ENCODE measurements around the gene LBP.

DNA sequence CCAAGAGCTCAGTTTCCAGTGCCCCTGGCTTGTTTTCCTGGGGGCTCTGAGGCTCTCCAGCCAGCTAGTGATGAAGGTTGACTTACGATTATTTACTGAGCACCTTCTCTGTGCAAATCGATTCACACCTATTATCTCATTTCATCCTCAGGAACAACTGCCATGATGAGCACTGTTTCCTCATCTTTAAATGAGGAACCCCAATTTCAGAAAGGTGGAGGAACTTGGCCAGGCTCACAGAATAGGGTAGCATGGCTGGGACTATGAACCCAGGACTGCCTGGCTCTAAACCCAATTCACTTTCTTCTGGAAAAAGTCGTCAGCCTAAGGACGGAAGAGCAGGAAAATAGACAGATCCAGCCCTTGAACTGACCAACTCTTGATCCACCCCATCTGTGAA is 45.8 kb upstream of the LBP start:
- TF ChIP-seq, protein P1, sequence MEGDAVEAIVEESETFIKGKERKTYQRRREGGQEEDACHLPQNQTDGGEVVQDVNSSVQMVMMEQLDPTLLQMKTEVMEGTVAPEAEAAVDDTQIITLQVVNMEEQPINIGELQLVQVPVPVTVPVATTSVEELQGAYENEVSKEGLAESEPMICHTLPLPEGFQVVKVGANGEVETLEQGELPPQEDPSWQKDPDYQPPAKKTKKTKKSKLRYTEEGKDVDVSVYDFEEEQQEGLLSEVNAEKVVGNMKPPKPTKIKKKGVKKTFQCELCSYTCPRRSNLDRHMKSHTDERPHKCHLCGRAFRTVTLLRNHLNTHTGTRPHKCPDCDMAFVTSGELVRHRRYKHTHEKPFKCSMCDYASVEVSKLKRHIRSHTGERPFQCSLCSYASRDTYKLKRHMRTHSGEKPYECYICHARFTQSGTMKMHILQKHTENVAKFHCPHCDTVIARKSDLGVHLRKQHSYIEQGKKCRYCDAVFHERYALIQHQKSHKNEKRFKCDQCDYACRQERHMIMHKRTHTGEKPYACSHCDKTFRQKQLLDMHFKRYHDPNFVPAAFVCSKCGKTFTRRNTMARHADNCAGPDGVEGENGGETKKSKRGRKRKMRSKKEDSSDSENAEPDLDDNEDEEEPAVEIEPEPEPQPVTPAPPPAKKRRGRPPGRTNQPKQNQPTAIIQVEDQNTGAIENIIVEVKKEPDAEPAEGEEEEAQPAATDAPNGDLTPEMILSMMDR (IDR thresholded peaks at IDR 0.05; ENCODE audit: low read depth, low read length) = no peak
- no peak for TF ChIP-seq POLR2A (IDR thresholded peaks at IDR 0.05; ENCODE audit: extremely low read depth, insufficient read length)
